ENCODE measurements around the gene KCTD21. TPM values are rescaled to one million over a fixed set of nuclear protein-coding genes. Genes with fewer than 3 reads are reported as not detected.
A peak's percentile ranks its signal among the peaks of the same experiment; 100 is the strongest.

Gene KCTD21
- total RNA-seq, 1 experiment from 2014 or later = 6.0 TPM

DNA sequence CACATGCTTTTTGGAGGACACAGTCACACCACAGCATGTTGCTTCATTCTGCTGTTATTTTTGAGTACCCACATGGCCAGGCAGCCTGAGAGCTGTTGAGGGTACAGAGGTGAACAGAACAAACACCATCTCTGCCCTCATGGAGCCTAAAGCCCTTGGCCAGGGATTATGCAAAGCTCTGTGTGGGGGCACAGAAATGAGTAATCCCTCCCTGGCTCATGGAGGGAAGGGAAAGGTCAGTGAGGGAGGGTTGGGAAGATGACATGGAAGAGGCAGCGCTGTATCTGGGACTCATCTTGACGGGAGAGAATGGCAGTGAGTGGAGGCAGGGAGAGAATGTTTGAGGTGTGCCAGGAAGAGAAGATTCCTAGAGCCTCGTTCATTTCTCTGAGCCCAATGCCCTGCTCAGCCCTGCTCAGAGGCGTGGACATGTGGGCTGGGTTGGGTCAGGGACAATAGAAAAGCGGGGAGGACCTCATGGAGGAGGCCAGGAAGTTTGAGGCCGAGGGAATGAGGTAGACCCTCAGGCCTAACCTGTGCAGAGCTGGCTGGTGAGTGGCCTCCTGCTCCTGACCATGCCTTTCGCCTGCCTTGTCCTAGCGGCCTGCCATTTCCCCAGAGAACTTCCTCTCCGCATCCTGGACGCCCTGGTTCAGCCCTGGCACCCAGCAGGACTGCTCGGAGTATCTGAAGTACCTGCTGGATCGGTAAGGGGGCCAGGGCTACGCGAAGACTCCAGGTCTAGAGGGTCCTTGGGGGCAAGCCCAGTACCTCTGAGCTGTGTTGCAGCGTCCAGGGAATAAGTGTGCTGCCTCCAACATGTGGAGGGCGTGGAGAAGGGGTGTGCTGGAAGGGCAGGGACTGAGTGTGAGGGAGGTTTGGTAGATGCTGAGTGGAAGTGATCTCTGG lies 20.1 kb upstream of the KCTD21 start:
- in situ Hi-C loops (cut with HindIII; ENCODE audit: low pct_unique_long_range_greater_than_20kb, low sequenced_read_pairs) = no loop called here

DNA sequence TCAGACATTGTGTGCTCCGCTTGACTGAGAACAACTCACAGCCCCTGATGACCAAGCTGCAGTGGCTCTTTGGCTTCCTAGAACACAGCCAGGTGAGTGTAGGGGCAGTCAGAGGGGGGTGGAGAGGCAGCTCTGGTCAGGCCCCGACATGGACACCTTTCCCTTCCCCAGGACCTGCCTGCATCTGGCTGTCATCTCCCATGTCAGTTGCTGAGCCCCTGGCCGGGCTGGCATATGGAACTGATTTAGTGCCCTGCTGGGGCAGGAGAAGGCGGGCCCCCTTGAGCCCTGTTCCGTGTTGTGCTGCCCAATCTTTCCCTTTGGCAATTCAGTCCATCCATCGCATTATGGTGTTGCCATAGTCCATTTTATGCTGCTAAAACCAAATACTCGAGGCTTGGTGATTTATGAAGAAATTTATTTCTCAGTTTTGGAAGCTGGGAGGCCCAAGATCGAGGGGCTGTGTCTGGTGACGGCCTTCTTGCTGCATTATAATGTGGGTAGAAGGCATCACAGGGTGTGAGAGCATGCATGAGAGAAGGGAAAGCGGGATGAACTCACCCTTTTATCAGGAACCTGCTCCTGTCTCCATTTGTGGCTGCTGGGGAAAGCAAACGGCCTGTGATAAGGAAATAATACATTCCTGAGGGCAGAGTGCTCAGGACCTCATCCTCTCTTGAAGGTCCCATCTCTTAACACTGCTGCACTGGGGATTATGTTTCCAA lies 19.3 kb upstream of the KCTD21 start:
- no peak for DNase-seq (ENCODE audit: low read depth, low spot score)
- in situ Hi-C loops (cut with HindIII; ENCODE audit: low pct_unique_long_range_greater_than_20kb, low sequenced_read_pairs) = no loop called here

More for the DNA sequence above, 20.1 kb upstream of the KCTD21 start:
- no peak for DNase-seq (ENCODE audit: low read depth, low spot score)

DNA sequence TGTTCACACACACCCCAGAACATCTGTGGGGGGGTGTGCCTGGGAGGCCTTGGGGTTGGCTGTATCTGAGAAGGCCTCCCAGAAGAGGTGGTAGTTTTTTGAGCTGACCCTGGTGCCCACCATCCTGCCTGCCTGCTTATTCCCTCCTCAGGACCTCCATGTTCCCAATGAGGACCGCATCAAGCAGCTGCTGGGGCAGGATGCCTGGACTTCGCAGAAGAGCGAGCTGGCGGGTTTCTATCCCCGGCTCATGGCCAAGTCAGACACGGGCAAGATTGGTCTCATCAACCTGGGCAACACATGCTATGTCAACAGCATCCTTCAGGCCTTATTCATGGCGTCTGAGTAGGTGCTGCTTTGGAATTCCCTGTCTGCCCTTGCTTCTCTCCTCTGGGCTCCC lies 17.3 kb upstream of the KCTD21 start:
- no peak for DNase-seq (ENCODE audit: low read depth, low spot score)
- in situ Hi-C loops (cut with HindIII; ENCODE audit: low pct_unique_long_range_greater_than_20kb, low sequenced_read_pairs) = no loop called here

DNA sequence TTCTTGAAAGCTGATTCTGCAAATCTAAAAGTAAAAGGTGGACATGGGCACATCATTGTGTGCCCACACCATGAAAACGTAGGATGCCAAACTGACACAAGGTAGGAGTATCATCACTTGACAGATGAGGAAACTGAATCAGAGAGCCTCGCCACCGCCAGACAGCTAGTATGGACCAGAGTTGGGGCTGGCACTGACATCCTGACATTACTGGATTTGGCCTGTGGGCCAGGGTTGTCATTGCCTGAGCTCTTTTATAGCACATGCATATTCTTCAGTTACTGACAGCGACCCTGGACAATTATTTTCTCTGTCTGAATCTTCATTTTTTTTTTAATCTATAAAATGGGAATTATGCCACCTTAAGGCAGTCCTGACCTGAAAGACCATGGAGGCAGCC lies 16.8 kb upstream of the KCTD21 start:
- no peak for DNase-seq (ENCODE audit: low read depth, low spot score)
- in situ Hi-C loops (cut with HindIII; ENCODE audit: low pct_unique_long_range_greater_than_20kb, low sequenced_read_pairs) = no loop called here

DNA sequence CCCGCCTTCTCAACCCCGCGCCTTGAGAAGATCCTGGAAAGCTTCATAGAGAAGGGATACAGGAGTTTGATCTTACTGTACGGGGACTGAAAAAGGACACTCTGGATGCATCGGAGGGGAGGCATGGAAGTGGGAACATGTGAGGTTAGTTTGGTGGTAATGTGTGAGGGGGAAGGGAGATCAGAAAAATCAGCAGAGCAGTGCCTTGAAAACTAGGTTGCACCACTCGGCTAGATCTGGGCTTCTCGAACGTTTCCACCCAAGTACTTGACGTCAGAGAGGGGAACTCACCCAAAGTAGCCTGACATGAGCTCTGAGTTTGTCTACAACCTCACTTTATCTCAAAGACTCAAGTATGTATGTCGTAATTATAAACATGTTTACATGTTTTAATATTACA lies 14.8 kb upstream of the KCTD21 start:
- in situ Hi-C loops (cut with HindIII; ENCODE audit: low pct_unique_long_range_greater_than_20kb, low sequenced_read_pairs) = no loop called here
- no peak for DNase-seq (ENCODE audit: low read depth, low spot score)

DNA sequence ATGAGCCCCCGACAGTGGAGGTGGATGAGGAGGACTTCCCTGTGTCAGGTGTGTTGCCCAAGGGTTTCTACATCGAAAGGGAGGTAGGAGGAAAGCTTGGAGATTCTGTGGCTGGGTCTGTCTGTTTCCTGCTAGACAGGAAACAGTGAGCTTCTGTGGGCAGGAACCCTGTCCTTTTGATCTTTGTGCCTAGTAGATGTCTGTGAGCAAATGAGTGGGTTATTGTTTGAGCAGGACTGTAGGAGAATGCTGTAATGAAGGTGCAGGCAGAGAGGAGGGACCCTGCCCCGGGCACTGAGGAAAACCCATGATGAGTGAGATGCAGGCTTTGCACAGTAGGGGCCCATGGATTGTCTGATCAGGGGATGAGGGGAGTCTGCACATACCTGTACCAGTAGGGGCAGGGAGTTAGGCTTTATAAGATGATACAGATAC lies 14.3 kb upstream of the KCTD21 start:
- in situ Hi-C loops (cut with HindIII; ENCODE audit: low pct_unique_long_range_greater_than_20kb, low sequenced_read_pairs) = no loop called here
- peak; percentile 29 for DNase-seq (ENCODE audit: low read depth, low spot score)

DNA sequence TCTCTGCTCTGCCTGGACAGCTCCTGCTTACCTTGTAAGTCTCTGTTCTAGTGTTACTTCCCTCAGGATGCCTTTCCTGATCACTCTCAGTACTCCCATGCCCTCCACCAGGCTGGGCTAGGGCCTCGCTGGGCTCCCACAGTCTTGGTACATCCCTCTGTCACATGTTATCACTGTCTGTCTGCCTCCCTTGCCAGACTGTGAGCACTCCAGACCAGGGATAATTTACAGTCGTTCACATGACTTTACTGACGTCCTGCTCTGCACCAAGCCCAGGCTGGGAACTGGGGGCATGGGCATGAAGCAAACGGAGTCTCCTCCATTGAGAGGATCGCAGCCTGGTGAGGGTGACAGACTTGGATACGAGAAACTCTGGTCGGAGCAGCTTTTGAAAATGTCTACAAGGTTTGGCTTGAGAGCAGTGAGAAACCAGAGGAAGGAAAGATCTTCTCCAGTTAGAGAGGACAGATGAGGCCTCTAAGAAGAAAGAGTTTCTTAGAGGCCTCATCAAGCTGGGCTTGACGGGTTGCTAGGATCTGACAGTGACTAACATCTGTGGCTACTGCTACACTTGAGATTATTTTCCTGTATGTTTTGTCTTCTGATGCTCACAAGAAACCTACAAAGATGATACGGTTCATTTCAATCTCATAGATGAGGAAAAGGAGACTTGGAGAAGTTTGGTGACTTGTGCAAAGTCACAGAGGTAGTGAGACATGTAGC lies 12.8 kb upstream of the KCTD21 start:
- peak; percentile 51 for DNase-seq (ENCODE audit: low read depth, low spot score)
- in situ Hi-C loops (cut with HindIII; ENCODE audit: low pct_unique_long_range_greater_than_20kb, low sequenced_read_pairs) = no loop called here

DNA sequence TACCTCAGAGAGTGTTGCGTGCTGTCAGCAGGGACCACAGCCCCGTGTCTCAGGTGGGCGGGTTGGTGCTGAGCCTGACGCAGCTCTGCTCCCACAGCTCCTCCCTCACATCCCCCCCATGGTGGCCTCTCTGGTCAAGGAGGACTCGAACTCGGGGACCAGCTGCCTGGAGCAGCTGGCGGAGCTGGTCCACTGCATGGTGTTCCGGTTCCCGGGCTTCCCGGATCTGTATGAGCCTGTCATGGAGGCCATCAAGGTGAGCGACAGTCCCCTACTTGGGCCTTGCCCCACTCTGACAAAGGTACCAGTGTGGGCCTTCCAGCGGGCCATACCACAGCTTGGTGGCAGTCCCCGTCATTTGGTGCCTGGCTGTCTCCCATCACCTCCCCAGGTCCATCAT lies 12.1 kb upstream of the KCTD21 start:
- in situ Hi-C loops (cut with HindIII; ENCODE audit: low pct_unique_long_range_greater_than_20kb, low sequenced_read_pairs) = no loop called here
- no peak for DNase-seq (ENCODE audit: low read depth, low spot score)

DNA sequence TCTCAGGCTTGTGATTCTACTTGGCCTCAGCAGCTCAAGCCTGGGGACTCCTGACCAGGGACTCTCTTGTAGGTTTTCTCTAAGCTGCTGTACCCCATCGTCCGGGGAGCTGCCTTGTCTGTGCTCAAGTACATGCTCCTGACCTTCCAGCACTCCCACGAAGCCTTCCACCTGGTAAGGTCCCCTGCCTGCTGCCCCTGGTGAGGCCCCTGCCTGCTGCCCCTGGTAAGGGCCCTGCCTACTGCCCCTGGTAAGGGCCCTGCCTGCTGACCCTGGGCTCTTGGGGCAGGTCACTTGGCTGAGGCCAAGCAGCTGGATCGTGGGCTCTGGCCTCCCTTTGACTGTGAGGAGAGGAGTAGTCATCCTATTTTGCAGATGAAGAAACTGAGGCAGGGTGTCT lies 11.6 kb upstream of the KCTD21 start:
- DNase-seq (ENCODE audit: low read depth, low spot score) = no peak
- in situ Hi-C loops (cut with HindIII; ENCODE audit: low pct_unique_long_range_greater_than_20kb, low sequenced_read_pairs) = no loop called here

DNA sequence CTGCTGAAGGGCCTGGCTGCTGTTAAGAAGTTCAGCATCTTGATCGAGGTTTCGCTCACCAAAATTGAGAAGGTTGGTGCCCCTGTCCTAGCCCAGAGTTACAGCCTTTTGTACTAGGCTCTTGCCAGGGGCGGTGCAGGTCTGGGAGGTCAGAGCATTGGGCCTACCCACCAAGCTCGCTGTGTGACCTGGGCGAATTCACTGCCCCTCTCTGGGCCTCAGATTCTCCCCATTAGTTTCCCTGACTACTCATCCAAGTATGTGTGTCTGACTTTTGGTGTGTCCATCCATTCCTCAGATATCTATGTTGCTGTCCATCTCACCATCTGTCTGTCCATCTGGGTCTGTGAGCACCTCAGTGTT lies 11.2 kb upstream of the KCTD21 start:
- no peak for DNase-seq (ENCODE audit: low read depth, low spot score)
- in situ Hi-C loops (cut with HindIII; ENCODE audit: low pct_unique_long_range_greater_than_20kb, low sequenced_read_pairs) = no loop called here

DNA sequence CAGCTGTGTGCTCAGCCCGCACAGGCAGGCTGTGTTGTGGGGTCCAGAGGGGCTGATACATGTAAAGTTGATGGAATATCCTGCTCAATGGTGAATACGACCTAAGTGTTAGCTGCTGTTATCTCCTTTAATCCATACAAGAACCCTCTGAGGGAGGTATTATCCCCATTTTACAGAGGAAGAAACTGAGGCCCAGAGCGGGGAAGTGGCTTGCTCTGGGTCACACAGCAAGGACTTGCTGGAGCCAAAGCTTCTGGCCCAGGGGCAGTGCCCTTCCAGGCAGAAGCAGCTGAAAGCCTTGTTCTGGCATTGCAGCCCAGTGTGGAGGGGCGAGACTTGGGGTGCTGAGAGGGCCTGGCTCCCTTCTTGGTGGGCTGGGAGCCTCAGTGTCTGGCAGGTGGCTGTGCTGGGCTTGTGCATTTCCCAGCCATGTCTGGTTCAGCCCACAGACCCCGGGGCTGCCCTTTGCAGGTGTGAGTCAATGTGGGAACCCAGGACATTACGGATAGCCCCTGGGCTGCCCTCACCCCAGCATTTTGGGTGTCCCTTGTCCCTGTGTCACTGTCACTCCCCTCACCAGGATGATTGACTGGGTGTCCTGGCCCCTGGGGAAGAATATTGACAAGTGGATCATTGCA lies 10.7 kb upstream of the KCTD21 start:
- DNase-seq (ENCODE audit: low read depth, low spot score) = no peak
- in situ Hi-C loops (cut with HindIII; ENCODE audit: low pct_unique_long_range_greater_than_20kb, low sequenced_read_pairs) = no loop called here

DNA sequence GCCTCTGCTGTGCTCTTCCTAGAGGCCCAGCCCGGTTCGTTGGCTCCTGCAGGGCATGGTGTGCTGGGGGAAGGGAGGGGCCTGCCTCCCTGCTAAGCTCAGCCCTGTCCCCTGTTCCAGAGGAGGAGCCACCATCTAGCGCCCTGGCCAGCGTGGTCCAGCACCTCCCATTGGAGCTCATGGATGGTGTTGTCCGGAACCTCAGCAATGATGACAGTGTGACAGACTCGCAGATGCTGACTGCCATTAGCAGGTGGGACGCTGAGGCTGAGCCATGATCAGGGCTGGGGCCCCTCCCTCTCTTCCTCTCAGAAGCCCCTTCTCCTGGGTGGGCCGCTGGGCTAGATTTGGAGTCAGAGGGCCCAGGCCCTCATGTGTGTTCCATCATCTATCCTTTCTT lies 9.4 kb upstream of the KCTD21 start:
- in situ Hi-C loops (cut with HindIII; ENCODE audit: low pct_unique_long_range_greater_than_20kb, low sequenced_read_pairs) = no loop called here
- no peak for DNase-seq (ENCODE audit: low read depth, low spot score)

DNA sequence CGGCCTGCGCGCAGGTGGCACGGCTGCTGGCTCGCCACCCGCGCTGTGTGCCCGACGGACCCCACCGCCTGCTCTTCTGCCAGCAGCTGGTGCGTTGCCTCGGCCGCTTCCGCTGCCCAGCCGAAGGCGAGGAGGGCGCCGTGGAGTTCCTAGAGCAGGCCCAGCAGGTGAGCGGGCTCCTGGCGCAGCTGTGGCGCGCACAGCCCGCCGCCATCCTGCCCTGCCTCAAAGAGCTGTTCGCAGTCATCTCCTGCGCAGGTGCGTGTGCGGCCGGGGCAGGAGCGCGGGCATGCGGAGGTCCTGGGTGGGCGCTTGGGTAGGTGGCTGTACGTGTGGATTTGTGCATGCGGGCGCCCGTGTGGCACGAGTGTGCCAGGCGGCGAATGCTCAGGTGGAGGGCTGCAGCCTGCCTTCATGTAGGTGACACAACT lies 8.2 kb upstream of the KCTD21 start:
- in situ Hi-C loops (cut with HindIII; ENCODE audit: low pct_unique_long_range_greater_than_20kb, low sequenced_read_pairs) = no loop called here
- DNase-seq (ENCODE audit: low read depth, low spot score) = no peak

DNA sequence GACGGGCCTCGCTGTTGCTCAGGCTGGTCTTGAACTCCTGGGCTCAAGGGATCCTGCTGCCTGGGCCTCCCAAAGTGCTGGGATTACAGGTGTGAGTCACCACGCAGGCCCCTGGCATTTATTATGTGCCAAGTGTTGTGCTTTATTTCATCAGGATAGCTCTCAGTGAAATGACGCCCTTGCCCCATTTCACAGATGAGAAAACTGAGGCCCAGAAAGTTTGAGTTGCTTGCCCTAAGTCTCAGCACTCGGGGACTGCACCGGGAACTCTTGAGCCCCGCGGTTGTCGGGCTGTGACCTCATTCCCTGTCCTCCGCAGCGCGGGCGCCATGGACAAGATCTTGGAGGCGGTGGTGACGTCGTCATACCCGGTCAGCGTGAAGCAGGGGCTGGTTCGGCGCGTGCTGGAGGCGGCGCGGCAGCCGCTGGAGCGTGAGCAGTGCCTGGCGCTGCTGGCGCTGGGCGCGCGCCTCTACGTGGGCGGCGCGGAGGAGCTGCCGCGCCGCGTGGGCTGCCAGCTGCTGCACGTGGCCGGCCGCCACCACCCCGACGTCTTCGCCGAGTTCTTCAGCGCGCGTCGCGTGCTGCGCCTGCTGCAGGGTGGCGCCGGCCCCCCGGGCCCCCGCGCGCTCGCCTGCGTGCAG lies 7.6 kb upstream of the KCTD21 start:
- no peak for DNase-seq (ENCODE audit: low read depth, low spot score)
- in situ Hi-C loops (cut with HindIII; ENCODE audit: low pct_unique_long_range_greater_than_20kb, low sequenced_read_pairs) = no loop called here

DNA sequence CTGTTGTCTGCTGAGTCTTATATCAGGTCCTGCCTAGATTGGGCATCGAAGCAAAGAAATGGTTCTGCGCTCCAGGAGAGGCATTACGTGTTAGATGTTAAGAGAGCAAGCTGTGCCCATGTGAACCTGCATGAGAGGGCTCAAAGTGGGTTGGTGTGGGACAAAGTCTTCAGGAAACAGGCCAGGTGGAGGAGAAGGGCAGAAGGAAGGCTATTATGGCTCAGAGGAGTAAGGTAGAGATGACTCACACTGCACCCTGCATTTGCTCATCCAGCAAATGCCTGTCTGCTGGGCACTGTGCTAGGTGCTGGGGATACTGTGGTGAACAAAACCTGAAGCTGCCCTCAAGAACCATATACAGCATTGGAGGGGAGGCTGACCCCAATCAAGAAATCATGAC lies 6.1 kb upstream of the KCTD21 start:
- in situ Hi-C loops (cut with HindIII; ENCODE audit: low pct_unique_long_range_greater_than_20kb, low sequenced_read_pairs) = no loop called here
- DNase-seq (ENCODE audit: low read depth, low spot score) = no peak

DNA sequence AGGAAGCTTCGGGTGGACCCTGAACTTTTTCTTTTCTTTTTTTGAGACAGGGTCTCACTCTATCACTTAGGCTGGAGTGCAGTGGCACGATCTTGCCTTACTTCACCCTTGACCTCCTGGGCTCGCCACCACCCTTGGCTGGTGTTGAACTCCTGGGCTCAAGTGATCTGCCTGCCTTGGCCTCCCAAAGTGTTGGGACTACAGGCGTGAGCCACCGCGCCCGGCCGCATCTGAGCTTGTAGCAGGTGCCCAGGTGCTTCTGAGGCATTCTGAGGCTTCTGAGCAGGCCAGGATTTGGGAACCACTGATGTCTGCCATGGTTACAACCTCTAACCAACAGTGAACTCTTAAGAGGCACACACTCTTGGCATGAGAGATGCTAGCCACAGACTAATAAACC lies 5.4 kb upstream of the KCTD21 start:
- no peak for DNase-seq (ENCODE audit: low read depth, low spot score)
- in situ Hi-C loops (cut with HindIII; ENCODE audit: low pct_unique_long_range_greater_than_20kb, low sequenced_read_pairs) = no loop called here

DNA sequence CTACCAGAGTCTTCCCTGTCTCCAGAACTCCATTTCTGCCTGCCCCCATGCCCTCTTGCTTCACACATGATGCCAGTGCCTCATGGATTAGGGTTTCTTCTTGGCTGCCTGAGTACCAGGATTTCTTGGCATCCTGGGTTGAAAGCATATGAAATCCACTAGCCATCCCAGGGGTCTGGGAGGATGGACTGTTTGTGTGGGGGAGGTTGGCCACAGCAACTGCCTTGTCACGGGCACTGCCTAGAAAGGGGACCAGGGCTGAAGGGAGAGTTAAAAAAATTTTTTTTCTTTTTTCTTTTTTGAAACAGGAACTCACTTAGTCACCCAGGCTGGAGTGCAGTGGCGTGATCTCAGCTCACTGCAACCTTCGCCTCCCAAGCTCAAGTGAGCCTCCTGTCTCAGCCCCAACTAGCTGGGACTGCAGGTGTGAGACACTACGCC lies 4.5 kb upstream of the KCTD21 start:
- in situ Hi-C loops (cut with HindIII; ENCODE audit: low pct_unique_long_range_greater_than_20kb, low sequenced_read_pairs) = no loop called here
- no peak for DNase-seq (ENCODE audit: low read depth, low spot score)

All from SK-MEL-5 (cell line).